ENCODE data around the gene CEACAM3. TPM values are rescaled to one million over a fixed set of nuclear protein-coding genes. Genes with fewer than 3 reads are reported as not detected.
A peak's percentile ranks its signal among the peaks of the same experiment; 100 is the strongest.

CEACAM3 gene
- total RNA-seq, 1 experiment from 2014 or later = not detected

- CTCF ChIA-PET = no interaction called here
- Histone ChIP-seq H3K27me3 (replicated peaks; ENCODE audit: control insufficient read depth, insufficient read depth, low read length) (no peaks in the 10 kb centered on the region), H3K4me3 (ENCODE audit: low read depth, low read length) (no peak overlapping the region), H3K4me1 (peaks cover 25% of the 10 kb centered on the region), H3K36me3 (ENCODE audit: control insufficient read depth, insufficient read depth, low read length) (no peaks in the 10 kb centered on the region), H3K9me3 (peaks cover 5% of the 10 kb centered on the region; the same call in 1 of the 2 replicates)
- DNase-seq = no peak
- Mint-ChIP-seq H3K9me3 (ENCODE audit: unreplicated experiment) (peaks cover 11% of the 10 kb centered on the region), H3K27ac (ENCODE audit: unreplicated experiment) (no peak overlapping the region), H3K4me1 (ENCODE audit: low read depth, unreplicated experiment) (peaks cover 32% of the 10 kb centered on the region), H3K4me3 (ENCODE audit: unreplicated experiment) (no peak overlapping the region), H3K36me3 (ENCODE audit: insufficient read depth, unreplicated experiment) (no peaks in the 10 kb centered on the region), H3K27me3 (ENCODE audit: insufficient read depth, unreplicated experiment) (no peaks in the 10 kb centered on the region)
- BruUV-seq (replicated peaks) = no TSS peak
- no peak for TF ChIP-seq CTCF (IDR thresholded peaks at IDR 0.05; ENCODE audit: insufficient read depth in 1 of 2, low read depth in 1 of 2, low read length in 1 of 2, severe bottlenecking in 1 of 2, unreplicated experiment in 1 of 2)
- intact Hi-C loops (cut with micrococcal nuclease; ENCODE audit: unreplicated experiment) = no loop called here
- POLR2A ChIA-PET = no interaction called here
Observed at GRCh38 chr19:41796901-41797300, 514 bp downstream of the CEACAM3 start.

GRCh38 chr19:41799444-41800000 lies 3.1 kb downstream of the CEACAM3 start:
- Mint-ChIP-seq H3K4me3 (ENCODE audit: unreplicated experiment) (no peak overlapping the region), H3K27me3 (ENCODE audit: insufficient read depth, unreplicated experiment) (peaks cover 5% of the 10 kb centered on the region), H3K4me1 (ENCODE audit: low read depth, unreplicated experiment) (peaks cover 23% of the 10 kb centered on the region), H3K36me3 (ENCODE audit: insufficient read depth, unreplicated experiment) (no peaks in the 10 kb centered on the region), H3K27ac (ENCODE audit: unreplicated experiment) (peak overlapping the region; percentile 67), H3K9me3 (ENCODE audit: unreplicated experiment) (peaks cover 11% of the 10 kb centered on the region)
- no TSS peak for BruUV-seq (replicated peaks)
- peaks cover 16% of the 10 kb centered on the region for H3K4me1 ChIP-seq
- ChIA-PET POLR2A (no interaction called here), CTCF (no interaction called here)
- TF ChIP-seq CTCF (IDR thresholded peaks at IDR 0.05; ENCODE audit: insufficient read depth in 1 of 2, low read depth in 1 of 2, low read length in 1 of 2, severe bottlenecking in 1 of 2, unreplicated experiment in 1 of 2) = no peak
- H3K4me3 ChIP-seq (ENCODE audit: low read depth, low read length) = no peak overlapping the region
- DNase-seq = peak in 1 of 2 experiments; percentile 30
- intact Hi-C loops (cut with micrococcal nuclease; ENCODE audit: unreplicated experiment) = no loop called here
- H3K36me3 ChIP-seq (ENCODE audit: control insufficient read depth, insufficient read depth, low read length) = no peaks in the 10 kb centered on the region
- H3K9me3 ChIP-seq = peaks cover 5% of the 10 kb centered on the region; the same call in 1 of the 2 replicates
- H3K27me3 ChIP-seq (replicated peaks; ENCODE audit: control insufficient read depth, insufficient read depth, low read length) = no peaks in the 10 kb centered on the region

GRCh38 chr19:41801031-41801430 lies 4.6 kb downstream of the CEACAM3 start:
- H3K9me3 Mint-ChIP-seq (ENCODE audit: unreplicated experiment) = peaks cover 11% of the 10 kb centered on the region
- DNase-seq = no peak
- H3K4me3 ChIP-seq (ENCODE audit: low read depth, low read length) = no peak overlapping the region
- H3K36me3 ChIP-seq (ENCODE audit: control insufficient read depth, insufficient read depth, low read length) = no peaks in the 10 kb centered on the region
- BruUV-seq (replicated peaks) = no TSS peak
- TF ChIP-seq CTCF (IDR thresholded peaks at IDR 0.05; ENCODE audit: insufficient read depth in 1 of 2, low read depth in 1 of 2, low read length in 1 of 2, severe bottlenecking in 1 of 2, unreplicated experiment in 1 of 2) = no peak
- H3K27me3 ChIP-seq (replicated peaks; ENCODE audit: control insufficient read depth, insufficient read depth, low read length) = no peaks in the 10 kb centered on the region
- no peaks in the 10 kb centered on the region for H3K36me3 Mint-ChIP-seq (ENCODE audit: insufficient read depth, unreplicated experiment)
- H3K4me3 Mint-ChIP-seq (ENCODE audit: unreplicated experiment) = no peak overlapping the region
- POLR2A ChIA-PET = no interaction called here
- CTCF ChIA-PET = no interaction called here
- peaks cover 9% of the 10 kb centered on the region for H3K27me3 Mint-ChIP-seq (ENCODE audit: insufficient read depth, unreplicated experiment)
- peaks cover 16% of the 10 kb centered on the region for H3K4me1 ChIP-seq
- H3K27ac Mint-ChIP-seq (ENCODE audit: unreplicated experiment) = no peak overlapping the region
- peaks cover 16% of the 10 kb centered on the region for H3K4me1 Mint-ChIP-seq (ENCODE audit: low read depth, unreplicated experiment)
- intact Hi-C loops (cut with micrococcal nuclease; ENCODE audit: unreplicated experiment) = no loop called here
- peaks cover 5% of the 10 kb centered on the region; the same call in 1 of the 2 replicates for H3K9me3 ChIP-seq

All from Caco-2 (cell line).